Thoracic aorta (tissue), 2 donors: ENCODE data around the gene CCDC34. TPM values are rescaled to one million over a fixed set of nuclear protein-coding genes. Genes with fewer than 3 reads are reported as not detected.

Source experiments
- ATAC-seq: fragments of 150-250 bp; one replicate; pipeline ENCODE4 v1.8.0; 2017; ENCODE audit warnings: low read depth; ENCODE audit not compliant: insufficient number of reproducible peaks, low FRiP score
- DNase-seq: peaks from one replicate; pipeline ENCODE4 v3.0.0-alpha.2; 2020; ENCODE audit warnings: low spot score
- H3K27ac ChIP-seq, 2 donors: fragments of 200-600 bp; sonication (generic); 1 replicate in 1 of 2; 2 replicates in 1 of 2; pipeline ENCODE4 v1.5.1; 2016; ENCODE audit warnings: mild to moderate bottlenecking in 2 of 2, moderate library complexity in 2 of 2
- H3K27me3 ChIP-seq: fragments of 200-600 bp; sonication (generic); replicated peaks from 2 replicates; pipeline ENCODE4 v1.6.0; 2016; ENCODE audit warnings: mild to moderate bottlenecking; ENCODE audit not compliant: insufficient read depth
- H3K36me3 ChIP-seq: fragments of 200-600 bp; sonication (generic); one replicate; pipeline ENCODE4 v1.5.1; 2016
- H3K4me1 ChIP-seq, 2 donors: fragments of 200-600 bp; sonication (generic); 1 replicate in 1 of 2; 2 replicates in 1 of 2; pipeline versions ENCODE4 v1.5.1 to v1.6.0; 2016; ENCODE audit warnings: low read depth in 2 of 2, mild to moderate bottlenecking in 1 of 2; ENCODE audit not compliant: control insufficient read depth in 1 of 2
- H3K4me3 ChIP-seq: fragments of 200-600 bp; sonication (generic); 2 replicates; pipeline ENCODE4 v1.5.1; 2016; ENCODE audit warnings: mild to moderate bottlenecking
- H3K9me3 ChIP-seq: fragments of 200-600 bp; sonication (generic); 2 replicates; pipeline ENCODE4 v1.5.1; 2016
- total RNA-seq, 2 donors: library from RNA; depleted of rRNA; stranded (reverse); fragments of >200 nt; gene quantifications; one replicate each; pipeline versions ENCODE4 v1.1.0 to v1.2.3, GENCODE V29; 2016
- TF ChIP-seq, protein P1 (sequence below): fragments of 200-600 bp; sonication (generic); IDR thresholded peaks from one replicate; pipeline ENCODE4 v1.5.1; 2019; ENCODE audit warnings: antibody characterized with exemption

Gene CCDC34
- total RNA-seq, 2 donors from 2014 or later, result 1.5 to 2.3 TPM

- DNase-seq, result no peak
- peaks cover 27 to 77% of the 10 kb centered on the region in 2 donors for H3K4me1 ChIP-seq
- H3K9me3 ChIP-seq, result no peaks in the 10 kb centered on the region
- no peak for ATAC-seq
- no peak overlapping the region for H3K4me3 ChIP-seq
- no peaks in the 10 kb centered on the region for H3K36me3 ChIP-seq
- H3K27me3 ChIP-seq, result no peaks in the 10 kb centered on the region
- TF ChIP-seq, protein P1, sequence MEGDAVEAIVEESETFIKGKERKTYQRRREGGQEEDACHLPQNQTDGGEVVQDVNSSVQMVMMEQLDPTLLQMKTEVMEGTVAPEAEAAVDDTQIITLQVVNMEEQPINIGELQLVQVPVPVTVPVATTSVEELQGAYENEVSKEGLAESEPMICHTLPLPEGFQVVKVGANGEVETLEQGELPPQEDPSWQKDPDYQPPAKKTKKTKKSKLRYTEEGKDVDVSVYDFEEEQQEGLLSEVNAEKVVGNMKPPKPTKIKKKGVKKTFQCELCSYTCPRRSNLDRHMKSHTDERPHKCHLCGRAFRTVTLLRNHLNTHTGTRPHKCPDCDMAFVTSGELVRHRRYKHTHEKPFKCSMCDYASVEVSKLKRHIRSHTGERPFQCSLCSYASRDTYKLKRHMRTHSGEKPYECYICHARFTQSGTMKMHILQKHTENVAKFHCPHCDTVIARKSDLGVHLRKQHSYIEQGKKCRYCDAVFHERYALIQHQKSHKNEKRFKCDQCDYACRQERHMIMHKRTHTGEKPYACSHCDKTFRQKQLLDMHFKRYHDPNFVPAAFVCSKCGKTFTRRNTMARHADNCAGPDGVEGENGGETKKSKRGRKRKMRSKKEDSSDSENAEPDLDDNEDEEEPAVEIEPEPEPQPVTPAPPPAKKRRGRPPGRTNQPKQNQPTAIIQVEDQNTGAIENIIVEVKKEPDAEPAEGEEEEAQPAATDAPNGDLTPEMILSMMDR, result no peak
- no peak overlapping the region for H3K27ac ChIP-seq
Observed at GRCh38 chr11:27388001-27388400, 25.0 kb upstream of the CCDC34 start.

DNA sequence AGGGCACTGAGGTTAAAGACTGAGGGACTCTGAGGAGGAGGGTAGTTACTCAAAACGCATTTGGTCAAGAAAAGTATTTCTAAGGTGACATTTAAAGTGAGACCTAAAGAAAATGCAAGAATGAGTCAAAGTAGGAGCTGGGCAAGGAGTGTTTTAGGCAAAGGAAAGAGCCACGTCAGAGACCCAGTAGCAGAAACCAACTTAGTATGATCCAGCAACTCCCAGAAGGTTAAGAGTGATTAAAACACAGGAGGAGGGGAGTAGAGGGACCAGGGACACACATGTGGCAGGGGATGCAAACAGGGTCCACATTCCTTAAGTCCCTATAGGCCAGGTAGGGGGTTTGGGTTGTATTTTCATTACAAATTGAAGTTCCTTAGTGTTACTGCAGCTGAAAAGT, 24.3 kb upstream of the CCDC34 start:
- Histone ChIP-seq H3K4me1 (peaks cover 22 to 72% of the 10 kb centered on the region in 2 donors), H3K36me3 (no peaks in the 10 kb centered on the region), H3K9me3 (no peaks in the 10 kb centered on the region), H3K4me3 (no peak overlapping the region), H3K27me3 (no peaks in the 10 kb centered on the region), H3K27ac (no peak overlapping the region)
- TF ChIP-seq, protein P1, result no peak
- DNase-seq (no peak), ATAC-seq (no peak)

DNA sequence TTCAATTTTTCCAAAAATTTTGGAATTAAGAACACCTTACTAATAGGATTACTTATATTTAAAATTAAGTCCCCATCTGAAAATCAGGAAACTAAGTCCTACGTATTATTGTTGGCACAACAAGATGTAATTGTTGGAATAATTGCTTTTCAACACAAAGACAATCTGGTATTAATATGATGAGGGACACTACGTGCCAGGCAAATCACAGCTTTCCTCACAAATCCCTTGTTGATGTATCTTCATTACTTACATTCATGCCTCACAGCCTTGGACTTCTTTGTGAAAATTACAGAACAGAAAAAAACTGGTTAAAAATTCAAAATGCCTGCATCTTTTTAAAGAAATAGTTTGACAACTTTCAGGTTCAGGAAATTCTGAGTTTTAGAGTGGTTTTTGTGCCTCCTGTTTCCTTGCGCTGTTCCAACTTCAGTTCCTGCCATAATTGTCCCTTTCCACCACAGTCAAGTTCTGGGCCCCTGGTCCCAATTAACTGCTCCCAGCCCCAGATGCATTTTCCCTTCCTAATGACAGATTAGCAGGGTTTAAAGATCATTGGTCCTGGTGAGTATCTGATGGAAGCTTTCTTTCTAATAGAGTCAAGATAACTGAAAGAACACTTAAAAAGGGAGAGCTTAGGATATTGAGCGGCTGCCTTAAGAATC, 23.3 kb upstream of the CCDC34 start:
- no peak for DNase-seq
- peak overlapping the region in 1 of 2 donors; percentile 48 for H3K27ac ChIP-seq
- H3K9me3 ChIP-seq, result no peaks in the 10 kb centered on the region
- H3K27me3 ChIP-seq, result no peaks in the 10 kb centered on the region
- H3K4me1 ChIP-seq, result peaks cover 22 to 64% of the 10 kb centered on the region in 2 donors
- ATAC-seq, result no peak
- TF ChIP-seq, protein P1, result no peak
- no peak overlapping the region for H3K4me3 ChIP-seq
- H3K36me3 ChIP-seq, result no peaks in the 10 kb centered on the region

DNA sequence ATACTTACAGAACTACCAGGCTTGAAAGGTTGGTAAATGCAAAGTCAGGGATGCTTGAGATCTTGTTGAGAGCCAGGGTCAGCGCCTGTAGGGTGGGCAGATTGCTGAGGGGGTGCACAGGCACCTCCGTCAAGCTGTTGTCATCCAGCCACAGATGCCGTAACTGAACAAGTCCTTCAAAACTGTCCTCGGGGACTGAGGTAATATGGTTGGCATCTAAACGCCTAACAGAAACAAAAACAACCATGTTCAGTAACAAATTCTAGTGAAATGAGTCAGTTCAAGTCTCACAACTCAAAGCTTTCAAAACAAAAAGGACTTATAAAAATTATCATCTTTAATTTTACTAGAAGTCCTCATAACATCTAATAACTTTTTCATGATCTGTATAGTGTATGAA, 22.2 kb upstream of the CCDC34 start:
- TF ChIP-seq, protein P1, result no peak
- peak overlapping the region; percentile 13 to 48 for H3K27ac ChIP-seq
- no peaks in the 10 kb centered on the region for H3K27me3 ChIP-seq
- DNase-seq, result peak; percentile 14
- H3K4me3 ChIP-seq, result peak overlapping the region; percentile 66
- no peaks in the 10 kb centered on the region for H3K9me3 ChIP-seq
- ATAC-seq, result peak; percentile 58
- peaks cover 22 to 58% of the 10 kb centered on the region in 2 donors for H3K4me1 ChIP-seq
- H3K36me3 ChIP-seq, result no peaks in the 10 kb centered on the region

DNA sequence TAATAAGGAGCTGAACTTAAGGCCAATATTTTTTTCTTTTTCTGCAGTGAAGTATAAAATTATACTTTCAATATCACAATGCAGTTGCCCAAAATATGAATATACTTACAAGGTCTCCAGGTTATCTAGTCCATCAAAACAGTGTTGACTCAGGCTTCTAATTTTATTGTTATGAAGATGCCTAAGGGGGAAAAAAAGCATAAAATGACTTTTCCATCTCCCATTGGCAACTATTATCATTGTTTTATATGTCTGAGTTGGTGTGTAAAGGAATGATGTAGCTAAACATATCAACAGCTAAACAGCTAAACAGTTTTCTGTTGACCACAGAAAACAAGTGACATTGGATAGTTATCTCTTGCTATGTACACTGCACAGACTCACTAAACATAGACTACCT, 21.2 kb upstream of the CCDC34 start:
- DNase-seq (no peak), ATAC-seq (no peak)
- Histone ChIP-seq H3K4me3 (peak overlapping the region; percentile 66), H3K36me3 (peaks cover 3% of the 10 kb centered on the region), H3K9me3 (no peaks in the 10 kb centered on the region), H3K4me1 (peaks cover 22 to 53% of the 10 kb centered on the region in 2 donors), H3K27me3 (no peaks in the 10 kb centered on the region), H3K27ac (peak overlapping the region in 1 of 2 donors; percentile 48)
- TF ChIP-seq, protein P1, result no peak
